ENCODE results near the gene GHRHR. TPM values are rescaled to one million over a fixed set of nuclear protein-coding genes. Genes with fewer than 3 reads are reported as not detected.

The GHRHR gene
- total RNA-seq, 2 donors from 2014 or later: 4.4 TPM; not detected in 1

DNA sequence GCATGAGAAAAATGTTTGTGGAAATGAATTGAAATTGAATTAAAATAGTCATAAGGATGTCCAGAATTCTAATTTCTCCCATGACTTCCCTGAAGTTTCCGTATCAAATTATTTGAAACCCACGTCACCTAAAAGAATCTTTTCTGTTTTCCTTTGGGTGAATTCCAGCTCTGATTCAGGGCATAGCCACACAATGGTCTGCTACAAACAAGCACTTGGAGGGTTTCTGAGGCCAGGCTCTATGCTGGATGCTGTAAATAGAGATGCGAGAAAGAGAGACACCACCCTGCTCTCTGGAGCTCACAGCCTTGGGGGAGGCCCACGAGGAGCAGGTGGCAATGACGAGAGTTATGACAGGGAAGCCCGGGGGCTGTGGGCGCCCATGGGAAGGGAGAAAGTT is 33.6 kb downstream of the GHRHR start:
- no peaks in the 10 kb centered on the region for H3K9me3 ChIP-seq
- WGBS: 78% methylated on average over 7 of the region's 7 CpGs
- TF ChIP-seq POLR2AphosphoS5 (IDR thresholded peaks at IDR 0.05) (no peak), POLR2A (IDR thresholded peaks at IDR 0.05) (no peak), CTCF (IDR thresholded peaks at IDR 0.05) (no peak)
- H3K36me3 ChIP-seq: no peaks in the 10 kb centered on the region
- no peak for DNase-seq (ENCODE audit: low spot score)
- H3K4me3 ChIP-seq: no peak overlapping the region
- H3K27ac ChIP-seq: no peak overlapping the region
- no peaks in the 10 kb centered on the region for H3K4me1 ChIP-seq (replicated peaks)
- intact Hi-C loops (cut with DNase I): no loop called here
- no peaks in the 10 kb centered on the region for H3K27me3 ChIP-seq (replicated peaks; ENCODE audit: insufficient read depth)

DNA sequence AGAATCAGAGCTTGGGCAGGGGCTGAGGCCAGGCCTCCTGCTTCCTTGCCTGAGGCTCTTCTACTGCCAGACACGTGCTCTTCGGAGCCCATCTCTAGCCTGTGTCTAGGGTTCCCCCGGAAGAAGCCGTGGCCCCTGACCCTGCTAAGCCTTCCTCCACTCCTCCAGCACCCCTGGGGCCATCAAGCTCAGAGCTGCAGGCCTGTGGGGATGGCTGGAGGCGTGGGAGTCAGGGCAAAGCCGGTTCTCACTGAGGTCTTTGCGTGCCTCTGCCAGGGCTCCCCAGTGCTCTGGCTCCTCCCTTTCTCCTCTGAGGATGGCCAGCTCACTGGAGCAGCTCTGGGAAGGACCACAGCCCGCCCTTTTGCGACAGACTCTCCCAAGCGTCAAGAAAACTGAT is 34.4 kb downstream of the GHRHR start:
- H3K4me1 ChIP-seq (replicated peaks): no peaks in the 10 kb centered on the region
- TF ChIP-seq POLR2AphosphoS5 (IDR thresholded peaks at IDR 0.05) (no peak), POLR2A (IDR thresholded peaks at IDR 0.05) (no peak), CTCF (IDR thresholded peaks at IDR 0.05) (no peak)
- H3K4me3 ChIP-seq: no peak overlapping the region
- intact Hi-C loops (cut with DNase I): no loop called here
- no peak for DNase-seq (ENCODE audit: low spot score)
- H3K27me3 ChIP-seq (replicated peaks; ENCODE audit: insufficient read depth): no peaks in the 10 kb centered on the region
- 91% methylated on average over 6 of the region's 10 CpGs for WGBS
- H3K36me3 ChIP-seq: no peaks in the 10 kb centered on the region
- no peaks in the 10 kb centered on the region for H3K9me3 ChIP-seq
- H3K27ac ChIP-seq: no peak overlapping the region

DNA sequence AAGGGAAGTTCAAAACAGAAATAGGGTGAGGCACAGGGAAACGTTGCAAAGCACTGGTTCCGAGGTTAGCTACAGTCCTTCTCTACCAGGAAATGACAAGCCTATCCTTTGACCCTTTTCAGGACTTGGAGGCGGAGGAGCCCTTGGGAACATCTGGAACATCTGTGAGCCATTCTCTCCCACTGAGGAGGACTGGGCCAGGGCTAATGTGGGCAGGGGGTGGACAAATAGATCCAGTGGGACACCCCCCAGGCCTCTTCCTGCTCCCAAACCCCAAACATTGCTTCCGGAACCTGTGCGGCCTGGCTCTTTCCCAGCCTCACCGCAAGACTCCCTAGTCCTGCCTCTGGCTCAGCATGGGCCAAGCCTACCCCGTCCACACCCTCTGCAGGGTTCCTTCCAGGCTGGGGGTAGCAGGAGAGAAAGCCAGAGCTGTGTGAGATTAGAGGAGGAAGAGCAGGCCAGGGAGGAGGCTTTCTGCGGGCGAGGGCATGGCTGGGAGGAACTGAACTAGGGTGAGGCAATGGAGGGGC is 36.5 kb downstream of the GHRHR start:
- H3K27ac ChIP-seq: no peak overlapping the region
- WGBS: 82% methylated on average over 9 of the region's 9 CpGs
- H3K4me1 ChIP-seq (replicated peaks): no peaks in the 10 kb centered on the region
- H3K27me3 ChIP-seq (replicated peaks; ENCODE audit: insufficient read depth): no peaks in the 10 kb centered on the region
- no peaks in the 10 kb centered on the region for H3K9me3 ChIP-seq
- TF ChIP-seq POLR2A (IDR thresholded peaks at IDR 0.05) (no peak), CTCF (IDR thresholded peaks at IDR 0.05) (no peak), POLR2AphosphoS5 (IDR thresholded peaks at IDR 0.05) (no peak)
- no peak overlapping the region for H3K4me3 ChIP-seq
- intact Hi-C loops (cut with DNase I): no loop called here
- H3K36me3 ChIP-seq: no peaks in the 10 kb centered on the region
- DNase-seq (ENCODE audit: low spot score): no peak

DNA sequence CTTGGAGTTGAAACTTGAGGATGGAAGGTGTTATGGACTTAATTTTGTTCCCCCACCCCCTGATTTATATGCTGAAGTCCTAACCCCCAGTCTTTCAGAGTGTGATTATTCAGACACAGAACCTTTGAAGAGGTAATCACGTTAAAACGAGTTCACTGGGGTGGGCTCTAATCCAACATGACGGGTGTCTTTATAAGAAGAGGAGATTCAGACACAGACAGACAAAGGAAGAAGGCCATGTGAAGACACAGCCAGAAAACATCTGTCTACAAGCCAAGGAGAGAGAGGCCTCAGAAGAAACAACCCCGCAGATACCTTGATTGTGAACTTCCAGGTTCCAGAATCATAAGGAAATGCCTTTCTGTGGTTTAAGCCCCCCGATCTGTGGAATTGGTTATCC is 37.0 kb downstream of the GHRHR start:
- Histone ChIP-seq H3K27ac (no peak overlapping the region), H3K4me1 (replicated peaks) (no peaks in the 10 kb centered on the region), H3K9me3 (no peaks in the 10 kb centered on the region), H3K36me3 (no peaks in the 10 kb centered on the region), H3K4me3 (no peak overlapping the region), H3K27me3 (replicated peaks; ENCODE audit: insufficient read depth) (no peaks in the 10 kb centered on the region)
- 62% methylated on average over 5 of the region's 5 CpGs for WGBS
- DNase-seq (ENCODE audit: low spot score): no peak
- TF ChIP-seq POLR2A (IDR thresholded peaks at IDR 0.05) (no peak), POLR2AphosphoS5 (IDR thresholded peaks at IDR 0.05) (no peak), CTCF (IDR thresholded peaks at IDR 0.05) (no peak)
- intact Hi-C loops (cut with DNase I): no loop called here

DNA sequence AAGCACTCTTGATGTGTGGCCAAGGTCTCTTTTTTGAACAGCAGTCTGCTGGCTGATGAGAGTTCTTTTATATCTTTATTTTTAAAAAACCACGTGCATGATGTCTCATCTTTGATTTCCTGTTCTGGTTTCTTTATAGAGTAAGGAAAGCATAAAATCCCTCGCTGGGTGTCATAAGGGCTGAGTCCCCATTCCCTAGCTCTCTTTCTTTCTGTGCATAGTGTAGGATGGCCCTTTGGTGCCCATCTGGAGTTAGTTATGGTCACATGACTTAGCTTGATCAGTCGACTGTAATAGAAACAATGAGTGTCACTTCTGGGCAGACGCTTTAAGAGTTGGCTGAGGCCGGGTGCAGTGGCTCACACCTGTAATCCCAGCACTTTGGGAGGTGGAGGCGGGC is 38.5 kb downstream of the GHRHR start:
- no peak overlapping the region for H3K4me3 ChIP-seq
- TF ChIP-seq POLR2A (IDR thresholded peaks at IDR 0.05) (no peak), CTCF (IDR thresholded peaks at IDR 0.05) (no peak), POLR2AphosphoS5 (IDR thresholded peaks at IDR 0.05) (no peak)
- H3K27me3 ChIP-seq (replicated peaks; ENCODE audit: insufficient read depth): no peaks in the 10 kb centered on the region
- intact Hi-C loops (cut with DNase I): no loop called here
- DNase-seq (ENCODE audit: low spot score): no peak
- no peaks in the 10 kb centered on the region for H3K4me1 ChIP-seq (replicated peaks)
- no peaks in the 10 kb centered on the region for H3K36me3 ChIP-seq
- no peak overlapping the region for H3K27ac ChIP-seq
- 59% methylated on average over 6 of the region's 6 CpGs for WGBS
- no peaks in the 10 kb centered on the region for H3K9me3 ChIP-seq
